GM12892 (cell line): Measurements from ENCODE around the gene BDKRB1.

Experiments used
- POLR2A ChIP-seq: IDR thresholded peaks from 2 replicates; pipeline ENCODE4 v1.6.1; 2011; ENCODE audit warnings: low read depth, low read length, control low read depth
- TAF1 ChIP-seq: IDR thresholded peaks from 2 replicates; pipeline ENCODE4 v1.6.1; 2011; ENCODE audit warnings: low read depth, mild to moderate bottlenecking, control low read depth, low read length, borderline replicate concordance

GRCh38 chr14:96310906-96311305 lies 54.9 kb downstream of the BDKRB1 start:
- no peak for TF ChIP-seq POLR2A
- no peak for TF ChIP-seq TAF1
